ENCODE measurements around the gene PEX11A.

Gene PEX11A

DNA sequence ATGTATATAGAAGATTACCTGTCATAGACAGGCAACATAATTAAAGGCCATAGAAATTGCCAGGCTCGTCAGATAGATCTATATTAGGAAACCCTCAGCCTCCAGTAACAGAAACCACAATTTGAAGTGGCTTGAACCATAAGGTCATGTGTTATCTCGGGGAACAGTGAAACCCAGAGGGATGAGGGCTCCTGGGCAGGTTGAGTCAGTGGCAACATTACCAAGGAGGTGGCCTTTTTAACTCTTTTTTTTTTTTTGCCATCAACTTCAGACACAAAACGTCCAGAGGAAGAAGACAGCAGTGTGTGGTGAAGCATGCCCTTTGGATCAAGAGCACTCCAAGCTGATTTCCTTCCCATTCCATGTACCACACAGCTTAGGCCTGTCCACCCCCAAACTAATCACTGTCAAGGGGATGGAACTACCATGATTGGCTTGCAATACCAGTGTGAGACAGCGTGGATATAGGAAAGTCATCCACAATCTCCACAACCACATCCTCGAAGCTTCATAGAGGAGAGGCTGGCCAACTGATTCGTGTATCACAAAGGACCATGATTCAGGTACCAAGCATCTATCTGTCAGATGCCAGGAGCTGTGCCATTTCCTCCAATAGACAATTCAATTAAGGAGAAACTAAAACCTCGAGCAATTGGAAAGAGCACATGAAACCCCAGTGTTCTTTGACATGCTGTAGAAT, 34.3 kb downstream of the PEX11A start:
- Histone ChIP-seq H3F3A (ENCODE audit: control insufficient read depth, insufficient read depth) (no peaks in the 10 kb centered on the region), H3K27ac (ENCODE audit: low read depth, low read length) (no peak overlapping the region), H3K27me3 (ENCODE audit: control insufficient read depth, low read length) (peaks cover 42% of the 10 kb centered on the region), H3K9me2 (replicated peaks; ENCODE audit: control insufficient read depth, low read length) (no peaks in the 10 kb centered on the region), H3K36me3 (ENCODE audit: control insufficient read depth, low read length) (no peaks in the 10 kb centered on the region), H3K79me2 (ENCODE audit: control insufficient read depth, low read length) (no peaks in the 10 kb centered on the region), H3K4me1 (ENCODE audit: control insufficient read depth, low read length) (no peaks in the 10 kb centered on the region), H3K9me3 (ENCODE audit: control insufficient read depth, insufficient read depth, low read length) (no peaks in the 10 kb centered on the region), H3K4me2 (ENCODE audit: low read length) (no peak overlapping the region), H4K20me1 (ENCODE audit: control insufficient read depth, insufficient read depth, low read depth, low read length) (no peaks in the 10 kb centered on the region), H3K4me3 (ENCODE audit: low read length) (no peak overlapping the region)
- TF ChIP-seq, protein P1, sequence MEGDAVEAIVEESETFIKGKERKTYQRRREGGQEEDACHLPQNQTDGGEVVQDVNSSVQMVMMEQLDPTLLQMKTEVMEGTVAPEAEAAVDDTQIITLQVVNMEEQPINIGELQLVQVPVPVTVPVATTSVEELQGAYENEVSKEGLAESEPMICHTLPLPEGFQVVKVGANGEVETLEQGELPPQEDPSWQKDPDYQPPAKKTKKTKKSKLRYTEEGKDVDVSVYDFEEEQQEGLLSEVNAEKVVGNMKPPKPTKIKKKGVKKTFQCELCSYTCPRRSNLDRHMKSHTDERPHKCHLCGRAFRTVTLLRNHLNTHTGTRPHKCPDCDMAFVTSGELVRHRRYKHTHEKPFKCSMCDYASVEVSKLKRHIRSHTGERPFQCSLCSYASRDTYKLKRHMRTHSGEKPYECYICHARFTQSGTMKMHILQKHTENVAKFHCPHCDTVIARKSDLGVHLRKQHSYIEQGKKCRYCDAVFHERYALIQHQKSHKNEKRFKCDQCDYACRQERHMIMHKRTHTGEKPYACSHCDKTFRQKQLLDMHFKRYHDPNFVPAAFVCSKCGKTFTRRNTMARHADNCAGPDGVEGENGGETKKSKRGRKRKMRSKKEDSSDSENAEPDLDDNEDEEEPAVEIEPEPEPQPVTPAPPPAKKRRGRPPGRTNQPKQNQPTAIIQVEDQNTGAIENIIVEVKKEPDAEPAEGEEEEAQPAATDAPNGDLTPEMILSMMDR (IDR thresholded peaks at IDR 0.05; ENCODE audit: low read depth, low read length, poor library complexity, severe bottlenecking) = no peak
- no peak for TF ChIP-seq EZH2phosphoT487 (IDR thresholded peaks at IDR 0.05; ENCODE audit: borderline replicate concordance, low read length)

DNA sequence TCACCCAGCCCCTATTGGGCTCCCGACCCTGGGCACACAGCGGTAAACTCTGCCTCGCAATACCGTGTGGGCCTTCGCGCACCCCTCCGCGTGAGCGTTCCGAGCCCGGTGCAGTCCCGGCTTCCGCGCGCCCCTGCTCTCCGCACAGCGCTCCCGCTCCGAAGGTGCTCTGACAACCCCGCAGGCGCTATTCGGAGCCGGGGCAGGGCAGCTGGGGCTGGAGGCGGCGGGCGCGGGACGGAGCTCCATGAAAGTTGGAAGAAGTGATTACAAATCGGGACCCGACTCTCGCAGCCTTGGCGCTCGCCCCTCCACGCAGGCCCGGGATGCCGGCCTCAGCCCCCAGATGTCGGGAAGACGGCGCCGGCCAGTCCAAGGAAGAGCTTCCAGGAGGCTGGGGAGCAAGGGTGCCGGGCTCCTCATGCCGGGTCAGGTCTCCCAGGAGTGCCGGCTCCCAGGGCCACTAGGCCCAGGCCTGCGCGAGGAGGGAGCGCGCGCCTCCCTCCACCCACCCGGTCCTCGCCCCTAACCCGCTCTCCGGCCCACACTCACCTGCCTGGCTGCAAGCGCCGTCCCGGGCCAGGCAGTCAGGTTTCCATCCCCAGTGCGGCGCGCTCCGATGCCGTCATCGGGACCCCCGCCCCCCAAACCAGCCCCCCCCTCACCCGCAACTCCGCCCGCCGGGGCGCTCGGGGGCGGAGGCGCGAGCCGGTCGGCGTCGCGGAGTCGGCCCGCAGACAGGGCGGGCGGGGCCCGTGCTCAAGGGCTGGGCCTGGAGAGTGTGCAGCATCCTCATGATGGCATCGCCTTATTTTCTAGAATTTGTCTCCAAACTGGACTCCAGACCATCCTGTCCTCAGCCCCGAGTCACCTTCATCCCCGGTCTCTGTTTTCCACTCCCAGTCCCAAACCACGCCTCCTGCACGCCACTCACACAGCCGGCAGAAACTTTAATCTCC, 35.4 kb downstream of the PEX11A start, which contains the start of gene KIF7:
Gene KIF7 (minus strand): TSS at position 621 of the 959 bp plus-strand sequence. CDS start 2,537 bp downstream, outside the sequence.
- H4K20me1 ChIP-seq (ENCODE audit: control insufficient read depth, insufficient read depth, low read depth, low read length) = no peaks in the 10 kb centered on the region
- H3K9me3 ChIP-seq (ENCODE audit: control insufficient read depth, insufficient read depth, low read length) = no peaks in the 10 kb centered on the region
- no peaks in the 10 kb centered on the region for H3K79me2 ChIP-seq (ENCODE audit: control insufficient read depth, low read length)
- H3K4me2 ChIP-seq (ENCODE audit: low read length) = peak within 1 kb of the TSS; percentile 34
- peaks cover 36% of the 10 kb centered on the region for H3K27me3 ChIP-seq (ENCODE audit: control insufficient read depth, low read length)
- no peaks in the 10 kb centered on the region for H3K9me2 ChIP-seq (replicated peaks; ENCODE audit: control insufficient read depth, low read length)
- no peak within 1 kb of the TSS for H3K27ac ChIP-seq (ENCODE audit: low read depth, low read length)
- H3K4me1 ChIP-seq (ENCODE audit: control insufficient read depth, low read length) = no peaks in the 10 kb centered on the region
- H3F3A ChIP-seq (ENCODE audit: control insufficient read depth, insufficient read depth) = no peaks in the 10 kb centered on the region
- peak within 1 kb of the TSS; percentile 20; the same call in 1 of the 2 replicates for H3K4me3 ChIP-seq (ENCODE audit: low read length)
- peak; percentile 68; the same call in 1 of the 2 replicates for TF ChIP-seq EZH2phosphoT487 (IDR thresholded peaks at IDR 0.05; ENCODE audit: borderline replicate concordance, low read length)
- TF ChIP-seq, protein P1 (IDR thresholded peaks at IDR 0.05; ENCODE audit: low read depth, low read length, poor library complexity, severe bottlenecking) = no peak
- H3K36me3 ChIP-seq (ENCODE audit: control insufficient read depth, low read length) = no peaks in the 10 kb centered on the region

DNA sequence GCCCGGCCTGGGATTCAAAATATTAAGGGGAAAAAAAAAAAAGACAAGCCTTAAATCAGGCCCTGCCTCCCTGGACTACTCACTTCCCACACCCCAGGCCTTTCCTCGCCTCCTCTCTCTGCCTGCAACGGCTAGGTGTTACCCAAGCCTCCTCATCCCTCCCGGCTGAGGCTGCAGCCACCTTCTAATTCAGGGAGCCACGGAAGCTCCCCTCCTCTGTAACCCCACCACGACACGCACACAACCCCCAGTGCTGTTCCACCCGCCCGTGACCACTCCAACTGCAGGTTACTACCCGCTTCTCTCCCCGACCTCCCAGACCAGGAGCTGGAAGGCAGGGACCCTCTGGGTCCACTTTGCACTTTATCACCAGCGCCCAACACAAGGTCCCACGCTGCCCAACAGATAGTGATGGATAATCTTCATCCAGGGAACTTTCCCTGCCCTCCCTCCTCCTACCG, 36.2 kb downstream of the PEX11A start:
- no peaks in the 10 kb centered on the region for H3K9me2 ChIP-seq (replicated peaks; ENCODE audit: control insufficient read depth, low read length)
- H3K4me3 ChIP-seq (ENCODE audit: low read length) = no peak overlapping the region
- H3K27ac ChIP-seq (ENCODE audit: low read depth, low read length) = no peak overlapping the region
- no peaks in the 10 kb centered on the region for H3K36me3 ChIP-seq (ENCODE audit: control insufficient read depth, low read length)
- H3K4me1 ChIP-seq (ENCODE audit: control insufficient read depth, low read length) = no peaks in the 10 kb centered on the region
- H3K79me2 ChIP-seq (ENCODE audit: control insufficient read depth, low read length) = no peaks in the 10 kb centered on the region
- no peaks in the 10 kb centered on the region for H3F3A ChIP-seq (ENCODE audit: control insufficient read depth, insufficient read depth)
- no peaks in the 10 kb centered on the region for H3K9me3 ChIP-seq (ENCODE audit: control insufficient read depth, insufficient read depth, low read length)
- peaks cover 33% of the 10 kb centered on the region for H3K27me3 ChIP-seq (ENCODE audit: control insufficient read depth, low read length)
- no peak overlapping the region; the same call in 1 of the 2 replicates for H3K4me2 ChIP-seq (ENCODE audit: low read length)
- no peaks in the 10 kb centered on the region for H4K20me1 ChIP-seq (ENCODE audit: control insufficient read depth, insufficient read depth, low read depth, low read length)
- TF ChIP-seq, protein P1 (IDR thresholded peaks at IDR 0.05; ENCODE audit: low read depth, low read length, poor library complexity, severe bottlenecking) = no peak
- TF ChIP-seq EZH2phosphoT487 (IDR thresholded peaks at IDR 0.05; ENCODE audit: borderline replicate concordance, low read length) = no peak
